GM18498 (cell line): ENCODE results near the gene RPS6KA2.
"Not testable (repeated sequence)": the region's sequence is repeated elsewhere in the genome, so short reads cannot be mapped to it uniquely, and the experiment has no call there.

Experiments used
- ATAC-seq: cut with Tn5 transposase; IDR thresholded peaks from one replicate; pipeline ENCODE4 v1.9.1; 2021; ENCODE audit warnings: mild to moderate bottlenecking, moderate library complexity; ENCODE audit not compliant: unreplicated experiment

The RPS6KA2 gene

GRCh38 chr6:166538297-166539010 is 88.6 kb downstream of the RPS6KA2 start:
- ATAC-seq: no peak

GRCh38 chr6:166534658-166535406 is 92.2 kb downstream of the RPS6KA2 start:
- no peak for ATAC-seq

DNA sequence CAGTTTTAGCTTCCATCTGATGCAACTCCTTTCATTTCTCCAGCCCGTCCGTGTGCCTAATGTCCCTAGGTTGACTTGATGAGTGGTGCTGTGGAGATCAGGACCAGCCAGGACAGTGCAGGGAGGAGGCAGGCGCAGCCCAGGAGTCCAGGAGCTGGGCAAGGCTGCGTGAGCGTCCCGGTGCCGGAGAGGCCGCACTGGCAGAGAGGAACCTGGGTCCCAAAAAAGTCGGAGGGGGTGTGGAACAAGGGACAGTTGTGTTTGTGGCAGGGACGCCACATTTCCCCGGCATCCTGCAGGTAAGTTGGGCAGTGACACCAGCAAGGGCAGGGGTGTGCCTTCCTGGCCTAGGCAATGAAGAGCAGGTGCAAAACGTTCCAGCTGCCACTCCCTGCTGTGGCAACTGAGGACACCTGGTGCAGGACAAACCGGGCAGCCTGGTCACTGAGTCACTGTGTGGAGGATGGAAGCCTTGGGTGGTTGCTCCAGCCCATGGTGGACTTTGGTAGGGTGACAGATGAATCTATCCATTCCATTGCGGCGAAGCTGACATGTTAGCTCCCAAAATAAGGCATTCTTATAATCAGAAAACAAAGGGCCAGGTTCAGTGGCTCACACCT is 93.7 kb downstream of the RPS6KA2 start:
- no peak for ATAC-seq

DNA sequence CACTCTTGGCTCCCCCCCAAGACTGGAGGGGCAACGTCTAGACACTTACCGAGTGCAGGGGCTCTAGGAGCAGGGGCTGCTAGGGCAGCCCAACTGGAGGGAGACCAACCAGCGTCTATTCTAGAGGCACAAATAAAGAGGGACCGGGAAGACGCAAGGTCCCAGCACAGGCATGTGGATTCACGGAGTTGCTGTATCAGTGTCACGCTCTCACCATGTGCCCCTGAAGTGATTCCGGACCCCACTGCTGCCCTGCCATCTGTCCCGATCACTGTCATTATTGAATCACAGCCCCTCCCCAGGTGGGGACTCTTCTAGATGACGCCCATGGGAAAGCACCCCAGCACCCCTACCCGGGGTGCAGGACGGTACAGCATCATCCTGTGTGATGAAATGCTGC is 94.7 kb downstream of the RPS6KA2 start:
- ATAC-seq: no peak

DNA sequence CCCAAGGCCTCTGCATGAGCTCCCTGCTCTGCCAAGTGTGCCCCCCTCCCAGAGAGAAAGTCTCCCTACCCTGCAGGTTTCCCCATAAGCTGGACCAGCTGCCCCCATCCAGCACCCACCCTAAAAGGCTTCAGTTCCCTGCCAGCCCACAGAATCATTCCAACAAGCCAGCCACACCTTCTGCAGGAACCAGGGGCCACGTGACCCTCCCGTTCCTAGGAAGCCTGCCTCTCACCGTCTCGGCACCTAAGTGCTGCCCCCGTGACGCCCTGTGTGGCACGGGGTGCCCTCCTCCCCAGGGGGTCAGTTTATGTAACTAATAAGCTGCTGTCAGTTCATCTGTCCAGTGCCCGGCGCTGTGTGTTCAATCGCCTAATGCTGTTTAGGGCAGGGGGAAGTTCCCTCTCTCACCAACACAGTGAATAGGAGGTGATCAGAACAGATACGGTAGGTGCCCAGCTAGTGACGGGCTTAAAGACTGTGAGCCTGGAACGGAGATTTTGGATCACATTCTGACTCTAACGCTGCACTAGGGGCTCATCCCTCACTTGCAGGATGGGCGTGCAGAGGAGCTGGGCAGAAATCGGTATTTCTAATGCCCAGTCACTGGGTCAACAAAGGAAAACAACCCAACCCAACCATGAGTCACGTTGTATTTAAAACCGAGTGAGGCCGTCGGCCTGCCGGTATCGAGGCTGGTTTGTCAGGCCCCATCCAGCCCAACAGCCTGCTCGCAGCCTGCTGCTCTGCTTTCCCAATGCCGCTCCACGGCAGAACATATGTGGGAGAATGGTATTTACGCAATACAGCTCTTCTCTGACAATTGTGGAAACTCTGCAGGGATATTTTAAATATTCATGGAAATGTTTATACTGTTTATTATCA is 96.6 kb downstream of the RPS6KA2 start:
- no peak for ATAC-seq

- no peak for ATAC-seq
Measured at GRCh38 chr6:166529586-166529985, 97.5 kb downstream of the RPS6KA2 start.

DNA sequence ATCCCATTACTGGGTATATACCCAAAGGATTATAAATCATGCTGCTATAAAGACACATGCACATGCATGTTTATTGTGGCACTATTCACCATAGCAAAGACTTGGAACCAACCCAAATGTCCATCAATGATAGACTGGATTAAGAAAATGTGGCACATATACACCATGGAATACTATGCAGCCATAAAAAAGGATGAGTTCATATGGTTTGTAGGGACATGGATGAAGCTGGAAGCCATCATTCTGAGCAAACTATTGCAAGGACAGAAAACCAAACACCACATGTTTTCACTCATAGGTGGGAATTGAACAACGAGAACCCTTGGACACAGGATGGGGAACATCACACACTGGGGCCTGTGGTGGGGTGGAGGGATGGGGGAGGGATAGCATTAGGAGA is 98.0 kb downstream of the RPS6KA2 start:
- ATAC-seq: not testable (repeated sequence)

DNA sequence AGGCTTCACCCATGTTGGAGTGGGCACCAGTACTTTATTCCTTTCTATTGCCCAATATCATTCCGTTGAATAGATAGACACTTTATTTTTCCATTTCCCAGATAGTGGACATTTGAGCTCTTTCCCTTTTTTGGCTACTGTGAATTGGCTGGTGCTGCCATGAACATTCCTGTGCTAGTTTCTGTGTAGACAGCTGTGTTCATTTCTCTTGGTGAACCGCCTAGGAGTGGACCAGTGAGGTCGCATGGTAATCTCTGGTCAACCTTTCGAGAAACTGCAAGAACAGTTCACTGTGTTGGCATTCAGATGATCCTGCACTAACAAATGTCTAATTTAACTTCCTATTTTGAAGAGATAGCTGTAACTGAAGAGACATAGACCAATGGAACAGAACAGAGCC is 99.2 kb downstream of the RPS6KA2 start:
- no peak for ATAC-seq

- no peak for ATAC-seq
Measured at GRCh38 chr6:166526937-166527336, 100.1 kb downstream of the RPS6KA2 start.

GRCh38 chr6:166525567-166525966 is 101.5 kb downstream of the RPS6KA2 start:
- ATAC-seq: no peak

GRCh38 chr6:166523782-166524559 is 103.1 kb downstream of the RPS6KA2 start:
- no peak for ATAC-seq

DNA sequence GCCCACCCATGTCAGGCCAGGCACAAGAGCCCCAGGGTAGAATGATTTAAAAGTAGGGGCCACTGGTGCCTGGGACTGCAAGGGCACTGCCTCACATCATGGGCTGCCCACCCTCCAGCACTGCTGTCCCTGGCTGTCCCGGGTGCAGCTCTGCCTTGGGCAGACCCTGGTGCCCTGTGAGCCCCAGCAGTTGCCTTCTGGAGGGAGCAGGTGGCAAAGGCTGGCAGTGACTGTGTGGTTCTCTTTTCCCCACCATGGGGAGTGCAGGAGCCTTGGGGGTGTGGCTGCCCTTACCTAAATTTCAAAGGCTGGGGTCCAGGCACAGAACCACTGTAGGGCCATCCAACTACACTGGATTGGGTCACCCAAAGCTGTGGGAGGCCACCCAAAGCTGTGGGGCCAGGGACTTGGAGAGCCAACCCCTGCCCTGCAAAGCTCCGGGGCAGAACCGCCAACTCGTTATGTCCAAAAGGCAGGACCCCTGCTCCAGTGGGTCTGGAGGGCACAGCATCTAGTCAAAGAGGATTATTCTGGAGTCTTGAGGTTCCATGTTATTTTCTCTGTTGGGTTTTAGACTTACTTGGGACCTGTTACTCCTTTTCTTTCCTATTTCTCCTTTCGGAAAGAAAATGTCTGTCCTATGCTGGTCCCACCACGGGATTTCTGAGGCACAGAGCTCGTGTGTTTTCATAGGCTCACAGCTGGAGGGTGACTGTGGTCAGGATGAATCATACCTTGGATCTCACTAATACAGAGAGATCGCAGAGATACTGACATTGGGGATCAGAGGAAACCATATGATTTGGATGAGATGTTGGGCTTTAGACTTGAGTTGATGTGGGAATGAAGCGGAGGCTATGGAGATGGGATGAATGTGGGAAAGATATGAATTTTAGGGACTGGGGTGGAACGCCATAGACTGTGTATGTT is 105.9 kb downstream of the RPS6KA2 start:
- no peak for ATAC-seq

DNA sequence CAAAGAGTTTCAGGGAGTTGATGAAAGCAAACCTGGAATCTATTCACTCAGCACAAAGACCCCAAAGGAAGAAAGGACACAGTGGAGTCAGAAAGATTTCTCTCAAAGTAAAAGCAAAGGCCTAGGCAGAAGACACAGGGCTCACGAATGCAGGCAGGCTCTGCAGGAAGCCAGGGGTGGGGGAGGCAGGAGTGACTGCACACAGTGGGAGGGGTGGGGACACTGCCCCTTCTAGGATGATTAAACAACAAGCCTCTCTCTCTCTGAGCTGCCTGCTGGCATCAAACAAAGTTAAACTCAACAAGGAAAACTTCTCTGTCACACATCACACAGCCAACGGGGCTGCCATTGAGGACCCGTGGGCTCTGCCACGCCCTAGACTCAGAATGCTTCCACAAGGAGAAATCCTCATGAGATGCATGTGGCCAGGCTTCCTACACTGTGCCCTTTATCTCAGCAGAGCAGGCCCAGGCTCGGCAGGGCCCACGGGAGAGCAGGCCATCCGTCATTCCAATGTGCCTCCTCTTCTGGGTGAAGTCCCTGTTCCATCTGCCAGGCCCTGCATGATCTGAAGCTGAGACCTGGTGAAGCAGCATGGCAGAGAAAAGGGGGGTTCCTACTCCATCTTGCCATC is 110.7 kb downstream of the RPS6KA2 start:
- no peak for ATAC-seq

DNA sequence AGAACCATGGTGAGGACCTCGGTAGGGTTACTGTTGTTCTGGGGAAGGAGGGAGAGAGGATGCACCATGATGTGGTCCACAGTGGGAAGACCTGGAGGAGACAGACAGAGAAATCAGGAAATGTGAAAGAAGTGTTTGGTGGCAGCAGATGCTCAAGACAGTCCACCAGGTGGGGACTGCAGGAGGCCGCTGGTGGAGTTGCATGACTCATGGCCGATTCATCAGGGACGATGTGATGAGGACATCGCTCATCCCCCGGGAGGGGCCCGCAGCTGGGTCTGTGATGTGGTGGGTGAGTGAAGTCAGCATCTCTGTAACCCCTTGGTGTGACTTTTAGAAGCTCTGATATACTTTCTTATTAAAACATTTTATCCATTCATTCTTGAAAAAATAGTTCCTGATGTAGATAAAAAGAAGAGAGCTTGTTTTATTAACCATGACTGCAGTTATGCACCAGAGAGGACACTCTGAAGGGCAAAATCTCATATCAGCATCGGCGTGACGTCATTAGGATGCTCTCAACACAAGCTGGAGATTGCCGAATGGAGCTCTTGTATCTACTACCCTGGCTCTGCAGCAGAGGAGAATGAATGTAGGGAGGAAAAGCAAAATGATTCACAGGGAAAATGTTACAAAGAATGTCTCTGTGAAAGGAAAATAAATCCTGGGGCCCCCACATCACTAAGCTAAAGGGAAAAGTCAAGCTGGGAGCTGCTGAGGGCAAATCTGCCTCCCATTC is 111.8 kb downstream of the RPS6KA2 start:
- ATAC-seq: no peak

GRCh38 chr6:166514196-166514595 is 112.9 kb downstream of the RPS6KA2 start:
- no peak for ATAC-seq

- ATAC-seq: peak; percentile 97
Measured at GRCh38 chr6:166512567-166512966, 114.5 kb downstream of the RPS6KA2 start.

DNA sequence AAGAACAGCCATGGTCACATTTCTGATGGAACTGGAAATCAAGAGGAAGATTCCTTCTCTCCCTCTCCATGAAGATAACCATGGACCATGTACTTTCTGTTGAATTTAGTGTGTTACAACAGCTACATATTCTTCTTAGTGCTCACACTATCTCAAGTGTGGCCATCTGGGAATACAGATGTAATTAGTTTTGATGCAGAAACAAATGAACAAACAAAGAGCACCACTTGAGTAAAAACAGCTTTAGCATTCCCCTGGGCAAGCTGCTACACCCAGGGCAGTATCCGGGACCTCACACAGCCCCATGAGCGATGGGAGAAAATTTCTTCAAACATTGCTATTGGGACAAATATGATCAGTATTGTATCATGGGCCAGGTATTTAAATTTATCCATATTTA is 115.7 kb downstream of the RPS6KA2 start:
- no peak for ATAC-seq

DNA sequence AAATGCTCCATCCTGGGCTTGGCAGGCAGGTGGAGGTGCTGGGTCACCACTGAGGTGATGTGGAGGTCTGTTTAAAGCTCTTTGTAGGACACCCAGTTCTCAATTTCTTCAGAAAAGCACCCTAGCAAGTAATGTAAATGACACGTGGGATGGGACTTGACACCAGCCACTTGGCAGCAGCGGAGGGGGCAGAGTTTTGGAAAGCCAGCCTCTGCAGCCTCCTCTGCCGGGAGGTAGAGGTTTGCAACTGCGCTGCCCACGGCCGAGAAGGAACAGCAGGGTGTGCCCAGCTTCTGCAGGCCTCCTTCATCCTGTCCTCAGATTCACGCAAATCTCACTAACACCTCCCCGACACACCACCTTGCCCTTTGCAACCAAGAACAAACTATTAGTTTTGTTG is 117.9 kb downstream of the RPS6KA2 start:
- ATAC-seq: no peak
